ENCODE data around the gene ATP9B. TPM values are rescaled to one million over a fixed set of nuclear protein-coding genes. Genes with fewer than 3 reads are reported as not detected.

The ATP9B gene
- total and polyA plus RNA-seq, 12 donors, result 6.7 to 19.7 (median 14.5) TPM

DNA sequence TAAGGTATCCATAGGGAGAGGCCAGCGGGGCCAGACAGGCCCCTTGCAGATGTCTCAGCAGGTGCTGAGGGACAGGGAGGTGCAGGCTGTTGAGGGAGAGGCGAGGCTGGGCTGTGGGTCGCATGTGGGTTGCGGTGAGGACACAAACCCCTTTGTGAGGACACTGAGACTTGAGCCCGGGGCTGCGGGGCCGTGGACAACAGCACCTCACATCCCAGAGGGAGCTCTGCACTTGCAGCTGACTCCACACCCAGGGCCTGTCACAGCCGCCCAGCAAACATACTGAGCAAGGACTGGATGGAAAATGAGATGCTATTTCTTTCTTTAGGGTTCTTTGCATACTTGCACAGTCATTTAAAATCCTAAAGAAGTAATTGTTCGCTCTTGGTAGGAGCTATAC is 231.2 kb downstream of the ATP9B start:
- DNase-seq (no peak), ATAC-seq (no peak)
- peaks cover 0 to 43% (median 16%) of the 10 kb centered on the region in 9 donors for H3K36me3 ChIP-seq
- no peaks in the 10 kb centered on the region for H3K27me3 ChIP-seq
- H3K4me1 ChIP-seq, result no peaks in the 10 kb centered on the region
- WGBS, 2 donors, result 83 to 84% methylated on average over 9 of the region's 9 CpGs
- no peaks in the 10 kb centered on the region for H3K9me3 ChIP-seq
- H3K4me3 ChIP-seq, result no peak overlapping the region
- H3K27ac ChIP-seq, result no peak overlapping the region
- no peak for TF ChIP-seq CTCF (IDR thresholded peaks at IDR 0.05)
- intact Hi-C loops (cut with DNase I), result no loop called here

- Histone ChIP-seq H3K27ac (no peak overlapping the region), H3K4me3 (no peak overlapping the region), H3K9me3 (no peaks in the 10 kb centered on the region), H3K4me1 (no peaks in the 10 kb centered on the region), H3K27me3 (no peaks in the 10 kb centered on the region), H3K36me3 (peaks cover 0 to 58% (median 17%) of the 10 kb centered on the region in 9 donors)
- WGBS, 2 donors, result 93% methylated on average over 15 of the region's 15 CpGs
- TF ChIP-seq CTCF (IDR thresholded peaks at IDR 0.05), result no peak
- no peak for ATAC-seq
- intact Hi-C loops (cut with DNase I), result no loop called here
- no peak for DNase-seq
Observed at GRCh38 chr18:79302120-79302519, 232.9 kb downstream of the ATP9B start.

- DNase-seq (no peak), ATAC-seq (no peak)
- H3K27me3 ChIP-seq, result no peaks in the 10 kb centered on the region
- H3K4me1 ChIP-seq, result no peaks in the 10 kb centered on the region
- TF ChIP-seq CTCF (IDR thresholded peaks at IDR 0.05), result no peak
- no peak overlapping the region for H3K4me3 ChIP-seq
- H3K36me3 ChIP-seq, result peaks cover 0 to 70% (median 17%) of the 10 kb centered on the region in 9 donors
- no peaks in the 10 kb centered on the region for H3K9me3 ChIP-seq
- H3K27ac ChIP-seq, result no peak overlapping the region
- intact Hi-C loops (cut with DNase I), result no loop called here
- 91 to 93% methylated on average over 9 of the region's 9 CpGs for WGBS, 2 donors
Observed at GRCh38 chr18:79305911-79306310, 236.7 kb downstream of the ATP9B start.

GRCh38 chr18:79309614-79310358 is 240.6 kb downstream of the ATP9B start:
- DNase-seq (no peak), ATAC-seq (no peak)
- WGBS, 2 donors, result 90 to 94% methylated on average over 11 of the region's 11 CpGs
- H3K27ac ChIP-seq, result no peak overlapping the region
- no peaks in the 10 kb centered on the region for H3K27me3 ChIP-seq
- TF ChIP-seq CTCF (IDR thresholded peaks at IDR 0.05), result no peak
- no peaks in the 10 kb centered on the region for H3K9me3 ChIP-seq
- no peaks in the 10 kb centered on the region for H3K4me1 ChIP-seq
- H3K36me3 ChIP-seq, result peaks cover 0 to 69% (median 7%) of the 10 kb centered on the region in 9 donors
- H3K4me3 ChIP-seq, result no peak overlapping the region
- intact Hi-C loops (cut with DNase I), result no loop called here
